PC-9 (cell line): Measurements from ENCODE around the gene ANKRD60.

ENCODE experiments used
- CTCF ChIP-seq: fragments of 200-600 bp; sonication (generic); conservative IDR thresholded peaks from 2 replicates; pipeline ENCODE4 v1.6.1; 2017; ENCODE audit warnings: mixed run types, antibody characterized with exemption, mild to moderate bottlenecking, moderate library complexity
- EZH2 ChIP-seq: fragments of 200-600 bp; sonication (generic); IDR thresholded peaks from 2 replicates; pipeline ENCODE4 v1.8.0; 2017; ENCODE audit warnings: antibody characterized with exemption, low read depth

- TF ChIP-seq CTCF (no peak), EZH2 (no peak)
These were observed 36.4 kb downstream of the ANKRD60 start for GRCh38 chr20:58192065-58192464.
